HG03139 (cell line): Measurements from ENCODE around the gene CCS.
"Not testable (repeated sequence)": the region's sequence is repeated elsewhere in the genome, so short reads cannot be mapped to it uniquely, and the experiment has no call there.

ENCODE experiments used
- ATAC-seq: cut with Tn5 transposase; IDR thresholded peaks from one replicate; pipeline ENCODE4 v1.9.1; 2021; ENCODE audit not compliant: unreplicated experiment

Gene CCS

GRCh38 chr11:66625041-66625751 lies 32.2 kb downstream of the CCS start:
- no peak for ATAC-seq

GRCh38 chr11:66625752-66626149 lies 32.8 kb downstream of the CCS start:
- no peak for ATAC-seq

GRCh38 chr11:66626382-66626781 lies 33.4 kb downstream of the CCS start:
- no peak for ATAC-seq

- no peak for ATAC-seq
Measured at GRCh38 chr11:66626926-66627325, 33.9 kb downstream of the CCS start.

DNA sequence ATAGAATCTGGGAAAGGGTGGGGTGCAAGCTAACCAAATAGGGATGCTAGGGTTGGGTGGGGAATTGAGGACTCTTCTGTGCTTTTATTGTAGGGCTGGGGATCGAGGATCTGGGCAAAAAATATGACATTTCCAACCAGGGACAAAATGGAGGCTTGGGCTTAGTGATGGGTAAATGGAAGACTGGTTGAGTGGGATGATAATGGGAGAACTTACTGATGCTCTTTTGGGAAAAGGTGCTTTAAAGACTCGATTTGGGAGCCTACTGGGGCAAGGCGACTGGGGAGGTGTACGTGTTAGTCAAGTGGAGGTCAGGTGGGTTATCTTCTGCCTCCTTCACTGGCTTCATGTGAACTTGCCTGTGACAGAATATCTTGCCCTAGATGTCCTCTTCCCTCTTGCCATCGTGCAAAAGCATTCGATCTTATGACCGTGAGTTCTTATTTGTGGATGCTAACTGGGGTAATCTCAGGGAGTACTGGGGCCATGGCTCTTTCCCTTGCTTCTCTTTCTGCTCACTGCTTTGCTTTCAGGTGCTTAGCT lies 35.1 kb downstream of the CCS start:
- no peak for ATAC-seq

DNA sequence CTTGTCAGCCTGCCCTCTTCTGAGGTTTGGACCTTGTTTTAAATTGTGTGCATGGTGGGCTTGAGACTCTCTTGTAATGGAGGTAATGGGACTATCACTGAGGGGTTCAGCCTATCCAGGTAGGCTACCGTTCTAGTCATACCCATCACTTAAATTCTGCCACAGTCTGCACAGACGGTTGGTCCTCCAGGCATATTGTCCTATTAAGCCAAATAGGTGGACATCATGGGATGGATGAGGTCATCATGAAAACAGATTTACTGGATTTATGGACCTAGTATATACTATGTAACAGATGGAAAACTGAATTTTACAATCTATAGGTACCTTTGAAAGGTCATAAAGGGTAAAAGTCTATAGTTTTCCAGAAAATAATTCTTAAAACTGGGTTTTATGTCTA lies 36.4 kb downstream of the CCS start:
- ATAC-seq, result no peak

DNA sequence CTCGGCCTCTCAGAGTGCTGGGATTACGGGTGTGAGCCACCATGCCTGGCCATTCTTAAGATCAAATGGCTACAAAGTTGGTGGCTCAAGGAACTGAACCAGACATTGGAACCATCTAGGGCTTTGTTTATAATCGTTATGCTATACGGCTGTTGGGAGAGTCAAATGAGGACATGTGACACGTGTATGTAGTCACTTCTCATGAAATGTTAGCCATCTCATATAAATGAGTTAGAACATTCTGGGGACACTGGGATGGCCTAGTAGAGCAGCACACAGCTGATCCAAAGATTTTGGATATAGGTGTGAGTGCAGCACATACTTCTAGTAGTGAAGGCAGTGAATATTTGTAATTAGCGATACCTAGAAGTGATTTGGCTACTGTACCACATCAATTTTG lies 38.9 kb downstream of the CCS start:
- ATAC-seq, result no peak

DNA sequence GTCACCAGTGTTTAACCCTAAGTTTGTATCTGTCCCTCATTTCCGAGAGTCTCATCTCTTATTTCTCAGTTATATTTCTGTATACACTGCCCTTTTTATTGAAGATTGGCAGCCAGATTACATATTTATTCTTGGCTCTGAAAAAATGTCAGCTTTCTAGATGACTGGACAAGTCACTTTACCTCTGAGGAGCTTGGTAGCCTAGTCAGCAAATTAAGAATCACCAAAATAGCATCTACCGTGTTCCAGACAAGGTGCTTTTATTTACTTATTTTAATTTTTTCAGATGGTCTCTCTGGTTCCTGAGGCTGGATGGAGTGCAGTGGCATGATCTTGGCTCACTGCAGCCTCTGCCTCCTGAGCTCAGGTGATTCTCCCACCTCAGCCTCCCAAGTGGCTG lies 40.0 kb downstream of the CCS start:
- ATAC-seq, result no peak

GRCh38 chr11:66636411-66636810 lies 43.4 kb downstream of the CCS start:
- no peak for ATAC-seq

- no peak for ATAC-seq
Measured at GRCh38 chr11:66637557-66638176, 44.7 kb downstream of the CCS start.

GRCh38 chr11:66638177-66639065 lies 45.4 kb downstream of the CCS start, which contains the start of gene RBM4:
Gene RBM4, plus strand, starts transcription at chr11:66638703. Its CDS starts 1,009 bp downstream, at chr11:66639712.
- ATAC-seq, result peak; percentile 91

- ATAC-seq, result no peak
Measured at GRCh38 chr11:66639066-66639813, 46.3 kb downstream of the CCS start.

- ATAC-seq, result not testable (repeated sequence)
Measured at GRCh38 chr11:66639814-66640340, 46.9 kb downstream of the CCS start.

- ATAC-seq, result no peak
Measured at GRCh38 chr11:66641834-66642233, 48.8 kb downstream of the CCS start.

- ATAC-seq, result no peak
Measured at GRCh38 chr11:66643745-66644437, 50.9 kb downstream of the CCS start.

GRCh38 chr11:66646828-66647227 lies 53.8 kb downstream of the CCS start:
- no peak for ATAC-seq

DNA sequence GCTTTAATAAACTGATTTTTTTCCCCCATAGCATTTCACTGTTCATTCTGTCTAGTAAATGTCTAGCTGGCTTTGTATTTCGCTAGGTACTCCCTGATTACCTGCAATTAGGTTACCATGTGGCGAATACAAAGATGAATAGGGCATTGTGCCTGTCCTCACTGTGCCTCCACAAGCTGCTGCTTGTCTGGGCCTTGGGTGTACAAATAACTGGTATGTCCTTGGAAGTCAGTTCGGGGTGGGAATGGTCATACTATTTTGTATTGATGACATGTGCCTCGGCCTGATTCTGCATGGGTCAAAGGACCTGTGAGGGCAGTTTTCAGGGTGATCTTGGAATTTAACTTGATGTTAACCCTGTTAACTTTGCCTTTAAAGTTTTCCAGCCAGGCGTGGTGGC lies 56.9 kb downstream of the CCS start:
- no peak for ATAC-seq

- no peak for ATAC-seq
Measured at GRCh38 chr11:66651016-66651415, 58.0 kb downstream of the CCS start.

DNA sequence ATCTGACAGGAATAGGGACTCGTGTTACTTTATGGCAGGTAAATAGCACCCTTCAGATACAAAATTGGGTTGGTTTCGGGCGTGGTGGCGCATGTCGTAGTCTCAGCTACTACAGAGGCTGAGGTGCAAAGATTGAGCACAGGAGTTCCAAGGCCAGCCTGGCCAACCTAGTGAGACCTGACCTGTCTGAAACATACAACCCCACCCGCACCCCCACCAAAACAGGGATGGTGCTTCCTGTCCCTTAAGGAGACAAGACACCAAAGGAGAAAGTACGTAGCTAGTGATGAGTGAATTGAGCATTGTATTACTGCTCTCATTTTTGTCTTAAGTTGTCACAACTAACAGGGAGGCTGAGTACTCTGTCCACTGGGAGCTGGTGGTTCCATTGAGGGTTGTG lies 59.7 kb downstream of the CCS start:
- no peak for ATAC-seq

- ATAC-seq, result no peak
Measured at GRCh38 chr11:66653123-66653522, 60.1 kb downstream of the CCS start.
